PC-3 (cell line): ENCODE results near the gene CCIN.

Source experiments
- EZH2 ChIP-seq: fragments of 300-600 bp; sonication (generic); IDR thresholded peaks from one replicate; pipeline ENCODE4 v1.6.1; 2017; ENCODE audit warnings: antibody characterized with exemption, mild to moderate bottlenecking, low read length; ENCODE audit not compliant: unreplicated experiment
- TF ChIP-seq, protein P1 (sequence below): fragments of 300-600 bp; sonication (generic); conservative IDR thresholded peaks from 2 replicates; pipeline ENCODE4 v1.5.1; 2017; ENCODE audit warnings: antibody characterized with exemption, low read depth, mild to moderate bottlenecking, low read length

DNA sequence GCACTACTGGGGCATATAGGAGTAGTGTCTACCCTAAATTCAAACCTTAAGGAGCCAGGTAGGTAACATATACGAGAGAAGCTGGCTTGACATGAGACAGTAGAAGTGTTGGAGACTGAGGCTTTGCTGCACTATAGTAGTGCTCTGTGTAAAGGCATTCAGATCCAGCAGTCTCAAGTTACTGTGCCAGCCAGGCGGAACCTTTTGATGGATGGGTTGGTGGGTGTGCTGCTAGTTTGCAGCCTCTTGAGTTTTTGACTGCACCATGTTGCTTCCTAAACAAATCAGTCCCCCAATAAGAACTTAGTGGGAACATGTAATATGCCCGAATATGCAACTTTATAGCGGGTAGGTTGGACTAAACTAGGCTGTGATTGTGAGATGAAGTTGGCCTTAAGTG is 23.0 kb downstream of the CCIN start:
- TF ChIP-seq, protein P1, sequence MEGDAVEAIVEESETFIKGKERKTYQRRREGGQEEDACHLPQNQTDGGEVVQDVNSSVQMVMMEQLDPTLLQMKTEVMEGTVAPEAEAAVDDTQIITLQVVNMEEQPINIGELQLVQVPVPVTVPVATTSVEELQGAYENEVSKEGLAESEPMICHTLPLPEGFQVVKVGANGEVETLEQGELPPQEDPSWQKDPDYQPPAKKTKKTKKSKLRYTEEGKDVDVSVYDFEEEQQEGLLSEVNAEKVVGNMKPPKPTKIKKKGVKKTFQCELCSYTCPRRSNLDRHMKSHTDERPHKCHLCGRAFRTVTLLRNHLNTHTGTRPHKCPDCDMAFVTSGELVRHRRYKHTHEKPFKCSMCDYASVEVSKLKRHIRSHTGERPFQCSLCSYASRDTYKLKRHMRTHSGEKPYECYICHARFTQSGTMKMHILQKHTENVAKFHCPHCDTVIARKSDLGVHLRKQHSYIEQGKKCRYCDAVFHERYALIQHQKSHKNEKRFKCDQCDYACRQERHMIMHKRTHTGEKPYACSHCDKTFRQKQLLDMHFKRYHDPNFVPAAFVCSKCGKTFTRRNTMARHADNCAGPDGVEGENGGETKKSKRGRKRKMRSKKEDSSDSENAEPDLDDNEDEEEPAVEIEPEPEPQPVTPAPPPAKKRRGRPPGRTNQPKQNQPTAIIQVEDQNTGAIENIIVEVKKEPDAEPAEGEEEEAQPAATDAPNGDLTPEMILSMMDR, result no peak
- no peak for TF ChIP-seq EZH2
